Fibroblast of lung (primary cell): Measurements from ENCODE around the gene GPHN.
"Not testable (repeated sequence)": the region's sequence is repeated elsewhere in the genome, so short reads cannot be mapped to it uniquely, and the experiment has no call there.

Source experiments
- EZH2 ChIP-seq: IDR thresholded peaks from 2 replicates; pipeline ENCODE4 v1.5.1; 2012; ENCODE audit warnings: low read length, control low read depth, mild to moderate bottlenecking; ENCODE audit errors: missing control alignments
- TF ChIP-seq, protein P1 (sequence below), 2 donors: IDR thresholded peaks in 1 of 2; conservative IDR thresholded peaks in 1 of 2; 1 replicate in 1 of 2; 2 replicates in 1 of 2; pipeline ENCODE4 v1.5.1; 2011 to 2012; ENCODE audit warnings: low read length in 2 of 2, control low read depth in 1 of 2, inconsistent platforms in 1 of 2, low read depth in 1 of 2, mild to moderate bottlenecking in 1 of 2

DNA sequence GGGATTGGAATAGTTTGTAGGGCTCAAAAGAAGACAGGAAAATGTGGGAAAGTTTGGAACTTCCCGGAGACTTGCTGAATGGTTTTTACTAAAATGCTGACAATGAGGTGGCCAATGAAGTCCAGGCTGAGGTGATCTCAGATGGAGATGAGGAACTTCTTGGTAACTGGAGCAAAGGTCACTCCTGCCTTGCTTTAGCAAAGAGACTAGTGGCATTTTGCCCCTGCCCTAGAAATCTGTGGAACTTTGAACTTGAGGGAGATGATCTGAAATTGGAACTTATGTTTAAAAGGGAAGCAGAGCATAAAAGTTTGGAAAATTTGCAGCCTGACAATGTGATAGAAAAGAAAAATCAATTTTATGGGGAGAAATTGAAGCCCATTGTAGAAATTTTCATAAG lies 223.4 kb downstream of the GPHN start:
- TF ChIP-seq, protein P1, sequence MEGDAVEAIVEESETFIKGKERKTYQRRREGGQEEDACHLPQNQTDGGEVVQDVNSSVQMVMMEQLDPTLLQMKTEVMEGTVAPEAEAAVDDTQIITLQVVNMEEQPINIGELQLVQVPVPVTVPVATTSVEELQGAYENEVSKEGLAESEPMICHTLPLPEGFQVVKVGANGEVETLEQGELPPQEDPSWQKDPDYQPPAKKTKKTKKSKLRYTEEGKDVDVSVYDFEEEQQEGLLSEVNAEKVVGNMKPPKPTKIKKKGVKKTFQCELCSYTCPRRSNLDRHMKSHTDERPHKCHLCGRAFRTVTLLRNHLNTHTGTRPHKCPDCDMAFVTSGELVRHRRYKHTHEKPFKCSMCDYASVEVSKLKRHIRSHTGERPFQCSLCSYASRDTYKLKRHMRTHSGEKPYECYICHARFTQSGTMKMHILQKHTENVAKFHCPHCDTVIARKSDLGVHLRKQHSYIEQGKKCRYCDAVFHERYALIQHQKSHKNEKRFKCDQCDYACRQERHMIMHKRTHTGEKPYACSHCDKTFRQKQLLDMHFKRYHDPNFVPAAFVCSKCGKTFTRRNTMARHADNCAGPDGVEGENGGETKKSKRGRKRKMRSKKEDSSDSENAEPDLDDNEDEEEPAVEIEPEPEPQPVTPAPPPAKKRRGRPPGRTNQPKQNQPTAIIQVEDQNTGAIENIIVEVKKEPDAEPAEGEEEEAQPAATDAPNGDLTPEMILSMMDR (conservative IDR thresholded peaks at IDR 0.05 in 1 of 2, IDR thresholded peaks at IDR 0.05 in 1 of 2; ENCODE audit: low read depth in 1 of 2, low read length in 2 of 2): not testable (repeated sequence)
- not testable (repeated sequence) for TF ChIP-seq EZH2
